ENCODE data around the gene HDGF. TPM values are rescaled to one million over a fixed set of nuclear protein-coding genes. Genes with fewer than 3 reads are reported as not detected.

The HDGF gene
- total and polyA plus RNA-seq, 2 of the 8 experiments (the other 6 are each of a cell fraction or from before 2014, with no cell fraction given): 145 to 391 TPM

DNA sequence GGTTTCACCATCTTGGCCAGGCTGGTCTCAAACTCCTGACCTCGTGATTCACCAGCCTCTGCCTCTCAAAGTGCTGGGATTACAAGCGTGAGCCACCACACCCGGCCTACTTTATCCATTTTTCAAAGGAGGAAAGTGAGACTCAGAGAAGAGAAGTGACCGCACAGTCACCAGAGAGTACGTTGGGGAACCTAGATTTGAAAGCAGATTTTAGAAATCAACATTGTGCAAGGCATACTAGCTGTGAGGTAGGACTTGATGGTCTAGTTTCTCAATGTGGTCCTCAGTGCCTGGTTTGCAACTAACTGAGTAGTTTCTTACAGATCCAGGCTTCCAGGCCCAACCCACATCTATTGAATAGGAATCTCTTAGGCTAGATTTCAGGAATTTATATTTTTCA is 14.2 kb upstream of the HDGF start:
- H3K56ac ChIP-seq (replicated peaks; ENCODE audit: insufficient read length, low read depth, low read length): no peak overlapping the region
- H3K4me2 ChIP-seq (ENCODE audit: insufficient read depth in 1 of 2, low read depth in 2 of 2, low read length in 2 of 2): peak overlapping the region in 1 of 2 experiments; percentile 96; a peak in 1 of 4 replicates
- no peak overlapping the region for H3K23ac ChIP-seq (ENCODE audit: insufficient read length)
- H2BK12ac ChIP-seq (ENCODE audit: low read depth, low read length): no peak overlapping the region
- H3K27me3 ChIP-seq (replicated peaks in 1 of 4; ENCODE audit: control insufficient read depth in 3 of 4, extremely low read depth in 1 of 4, insufficient read depth in 3 of 4, low read length in 3 of 4): no peaks in the 10 kb centered on the region
- H4K20me1 ChIP-seq (replicated peaks in 1 of 2; ENCODE audit: control insufficient read depth in 1 of 2, insufficient read depth in 2 of 2, low read length in 2 of 2): peaks cover 10 to 12% of the 10 kb centered on the region in 2 experiments
- H3K18ac ChIP-seq (ENCODE audit: extremely low read depth, low read length): no peak overlapping the region
- H2AK5ac ChIP-seq (ENCODE audit: low read depth, low read length): no peak overlapping the region
- H3K4ac ChIP-seq (replicated peaks; ENCODE audit: insufficient read length, low read depth, low read length): no peak overlapping the region
- H2BK5ac ChIP-seq (ENCODE audit: low read depth, low read length): no peak overlapping the region
- H3K79me2 ChIP-seq (ENCODE audit: control insufficient read depth in 1 of 2, insufficient read depth in 2 of 2, low read length in 2 of 2): peaks cover 18 to 28% of the 10 kb centered on the region in 2 experiments
- peaks cover 4% of the 10 kb centered on the region; the same call in 1 of the 2 replicates for H3K79me1 ChIP-seq (ENCODE audit: low read depth, low read length)
- no peak overlapping the region for H3K14ac ChIP-seq (ENCODE audit: insufficient read length)
- WGBS, 2 experiments (ENCODE audit: extremely low coverage in 1 of 2, insufficient coverage in 1 of 2, insufficient read length in 1 of 2, insufficient replicate concordance in 2 of 2, low coverage in 1 of 2, low lambda C conversion rate in 2 of 2, missing lambda C conversion rate in 1 of 2): 96% methylated on average over 5 of the region's 5 CpGs; no CpG with 5 or more reads in 1 of the 2 experiments
- ChIA-PET POLR2A (ENCODE audit: partially characterized antibody) (interaction anchor here (1.1 to 8.2 kb wide), 5 partner anchors 11 to 109 kb away, joined by 3 to 121 read pairs (median 7); partner anchors contain the start of genes HDGF, ISG20L2, METTL25B and MRPL24), CTCF (ENCODE audit: partially characterized antibody) (interaction anchor here (11.7 kb wide), 1 partner anchor 38 kb away, joined by 100 read pairs; the partner anchor contains the start of genes ISG20L2 and METTL25B)
- H2BK20ac ChIP-seq (ENCODE audit: low read length): no peak overlapping the region
- no peak overlapping the region for H2BK120ac ChIP-seq (replicated peaks; ENCODE audit: low read depth, low read length)
- H3K27ac ChIP-seq (ENCODE audit: low read depth, low read length): no peak overlapping the region
- H3K4me1 ChIP-seq (replicated peaks in 1 of 4; ENCODE audit: control insufficient read depth in 3 of 4, insufficient read depth in 4 of 4, low read length in 3 of 4): peaks cover 0 to 16% (median 6%) of the 10 kb centered on the region in 4 experiments; a peak in 5 of 7 replicates
- FAIRE-seq: no peak
- no peak overlapping the region for H4K5ac ChIP-seq (ENCODE audit: insufficient read length, low read depth, low read length)
- H4K91ac ChIP-seq (replicated peaks; ENCODE audit: insufficient read length, low read length): no peak overlapping the region
- no peak overlapping the region for H2BK15ac ChIP-seq (ENCODE audit: low read length)
- peaks cover 11% of the 10 kb centered on the region for H3K23me2 ChIP-seq (ENCODE audit: low read depth, low read length)
- peak overlapping the region in 1 of 4 experiments; percentile 74; a peak in 1 of 8 replicates for H3K4me3 ChIP-seq (ENCODE audit: extremely low read depth in 1 of 4, insufficient read depth in 2 of 4, low read depth in 3 of 4, low read length in 4 of 4)
- no peaks in the 10 kb centered on the region for H3K9me3 ChIP-seq (ENCODE audit: insufficient read depth in 2 of 2, low read depth in 1 of 2, low read length in 1 of 2)
- DNase-seq (ENCODE audit: low read depth in 1 of 2, low spot score in 2 of 2): no peak
- peaks cover 0 to 3% (median 0%) of the 10 kb centered on the region in 4 experiments; a peak in 2 of 8 replicates for H3K36me3 ChIP-seq (ENCODE audit: control insufficient read depth in 2 of 4, insufficient read depth in 4 of 4, low read length in 3 of 4)
- H3K9ac ChIP-seq (replicated peaks in 1 of 4; ENCODE audit: extremely low read depth in 1 of 4, low read depth in 3 of 4, low read length in 3 of 4): no peak overlapping the region; a peak in 1 of 7 replicates
- no peak overlapping the region for H4K8ac ChIP-seq (ENCODE audit: extremely low read depth, insufficient read depth, low read length)
- H2AFZ ChIP-seq (ENCODE audit: low read length): no peak overlapping the region
- TF ChIP-seq SP2 (IDR thresholded peaks at IDR 0.05; ENCODE audit: low read length) (no peak), E2F6 (IDR thresholded peaks at IDR 0.05) (no peak), SRF (IDR thresholded peaks at IDR 0.05; ENCODE audit: low read depth, low read length) (no peak), GTF2F1 (IDR thresholded peaks at IDR 0.05; ENCODE audit: borderline replicate concordance, low read depth, low read length) (no peak), RAD21 (IDR thresholded peaks at IDR 0.05 in 1 of 2, conservative IDR thresholded peaks at IDR 0.05 in 1 of 2; ENCODE audit: low read depth in 2 of 2, low read length in 2 of 2) (no peak), KDM5A (IDR thresholded peaks at IDR 0.05; ENCODE audit: low read length) (no peak)
- TF ChIP-seq, protein P1, sequence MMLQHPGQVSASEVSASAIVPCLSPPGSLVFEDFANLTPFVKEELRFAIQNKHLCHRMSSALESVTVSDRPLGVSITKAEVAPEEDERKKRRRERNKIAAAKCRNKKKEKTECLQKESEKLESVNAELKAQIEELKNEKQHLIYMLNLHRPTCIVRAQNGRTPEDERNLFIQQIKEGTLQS (IDR thresholded peaks at IDR 0.05; ENCODE audit: insufficient read depth, low read depth, low read length): no peak
- TF ChIP-seq, protein P2, sequence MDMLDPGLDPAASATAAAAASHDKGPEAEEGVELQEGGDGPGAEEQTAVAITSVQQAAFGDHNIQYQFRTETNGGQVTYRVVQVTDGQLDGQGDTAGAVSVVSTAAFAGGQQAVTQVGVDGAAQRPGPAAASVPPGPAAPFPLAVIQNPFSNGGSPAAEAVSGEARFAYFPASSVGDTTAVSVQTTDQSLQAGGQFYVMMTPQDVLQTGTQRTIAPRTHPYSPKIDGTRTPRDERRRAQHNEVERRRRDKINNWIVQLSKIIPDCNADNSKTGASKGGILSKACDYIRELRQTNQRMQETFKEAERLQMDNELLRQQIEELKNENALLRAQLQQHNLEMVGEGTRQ (IDR thresholded peaks at IDR 0.05; ENCODE audit: low read length): no peak

Data from H1 (cell line).